ENCODE results near the gene ALK.

GRCh38 chr2:29910960-29911359 lies 10.4 kb downstream of the ALK start:
- TF ChIP-seq CTCF (IDR thresholded peaks at IDR 0.05; ENCODE audit: borderline replicate concordance, extremely low read depth, low read length, poor library complexity, severe bottlenecking) (no peak), EZH2 (IDR thresholded peaks at IDR 0.05; ENCODE audit: borderline replicate concordance, low read depth, low read length, severe bottlenecking) (no peak)

Data from DND-41 (cell line).